ENCODE data around the gene ADAM17. TPM values are rescaled to one million over a fixed set of nuclear protein-coding genes. Genes with fewer than 3 reads are reported as not detected.

The ADAM17 gene
- total and polyA plus RNA-seq, 10 donors: 9.4 to 54.0 (median 32.5) TPM

DNA sequence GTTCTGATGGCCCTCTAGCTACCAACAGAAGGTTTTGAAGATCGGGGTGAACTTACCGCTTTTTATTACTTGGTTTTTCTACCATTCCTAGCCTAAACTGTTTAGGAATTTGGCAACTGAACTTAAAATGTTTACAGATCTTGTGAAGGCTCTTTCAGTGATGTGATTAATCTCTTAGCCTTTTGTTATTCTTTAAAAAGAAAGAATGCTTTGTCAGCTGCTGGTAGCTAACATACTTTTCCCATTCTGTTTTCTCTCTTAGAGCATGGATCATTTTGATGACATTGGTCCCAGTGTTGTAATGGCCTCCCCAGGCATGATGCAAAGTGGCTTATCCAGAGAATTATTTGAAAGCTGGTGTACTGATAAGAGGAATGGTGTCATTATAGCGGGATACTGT is 114.1 kb downstream of the ADAM17 start:
- WGBS, 5 donors: 63 to 93% (median 79%) methylated on average over 3 of the region's 3 CpGs
- peaks cover 0 to 99% (median 84%) of the 10 kb centered on the region in 6 donors for H3K36me3 ChIP-seq

DNA sequence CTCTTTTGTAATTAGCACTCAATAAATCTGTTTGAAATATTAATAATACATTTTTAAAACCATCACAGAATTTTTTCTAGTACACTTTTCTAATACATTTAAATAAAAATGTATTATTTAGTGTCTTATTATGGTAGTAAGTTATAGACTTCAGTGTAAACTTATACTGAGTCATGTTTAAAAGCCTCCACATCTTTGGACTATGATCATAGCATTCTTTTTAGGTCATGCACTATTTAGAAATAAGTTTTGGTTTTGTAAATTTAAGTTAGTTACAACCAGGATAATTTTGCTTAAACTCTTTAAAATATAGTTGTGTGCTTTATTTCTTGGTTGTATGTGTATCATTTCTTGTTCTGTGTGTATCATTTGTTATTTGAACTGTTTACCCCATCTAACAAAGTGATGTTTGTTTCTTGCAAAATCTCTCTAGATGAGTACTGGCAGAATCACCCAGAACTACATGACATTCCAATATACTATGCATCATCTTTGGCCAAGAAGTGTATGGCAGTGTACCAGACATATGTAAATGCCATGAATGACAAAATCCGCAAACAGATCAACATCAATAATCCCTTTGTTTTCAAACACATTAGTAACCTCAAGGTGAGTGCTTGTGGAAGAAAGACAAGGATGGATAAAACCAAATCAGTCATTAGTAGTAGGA is 115.4 kb downstream of the ADAM17 start:
- no peak overlapping the region for H3K4me3 ChIP-seq
- no peak for TF ChIP-seq POLR2A (IDR thresholded peaks at IDR 0.05)
- no peak for TF ChIP-seq POLR2AphosphoS5 (IDR thresholded peaks at IDR 0.05)
- TF ChIP-seq, protein P1, sequence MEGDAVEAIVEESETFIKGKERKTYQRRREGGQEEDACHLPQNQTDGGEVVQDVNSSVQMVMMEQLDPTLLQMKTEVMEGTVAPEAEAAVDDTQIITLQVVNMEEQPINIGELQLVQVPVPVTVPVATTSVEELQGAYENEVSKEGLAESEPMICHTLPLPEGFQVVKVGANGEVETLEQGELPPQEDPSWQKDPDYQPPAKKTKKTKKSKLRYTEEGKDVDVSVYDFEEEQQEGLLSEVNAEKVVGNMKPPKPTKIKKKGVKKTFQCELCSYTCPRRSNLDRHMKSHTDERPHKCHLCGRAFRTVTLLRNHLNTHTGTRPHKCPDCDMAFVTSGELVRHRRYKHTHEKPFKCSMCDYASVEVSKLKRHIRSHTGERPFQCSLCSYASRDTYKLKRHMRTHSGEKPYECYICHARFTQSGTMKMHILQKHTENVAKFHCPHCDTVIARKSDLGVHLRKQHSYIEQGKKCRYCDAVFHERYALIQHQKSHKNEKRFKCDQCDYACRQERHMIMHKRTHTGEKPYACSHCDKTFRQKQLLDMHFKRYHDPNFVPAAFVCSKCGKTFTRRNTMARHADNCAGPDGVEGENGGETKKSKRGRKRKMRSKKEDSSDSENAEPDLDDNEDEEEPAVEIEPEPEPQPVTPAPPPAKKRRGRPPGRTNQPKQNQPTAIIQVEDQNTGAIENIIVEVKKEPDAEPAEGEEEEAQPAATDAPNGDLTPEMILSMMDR (IDR thresholded peaks at IDR 0.05 in 8 of 11, conservative IDR thresholded peaks at IDR 0.05 in 3 of 11): no peak
- WGBS, 5 donors: 97 to 100% (median 98%) methylated on average over 1 of the region's 1 CpG
- DNase-seq: no peak
- intact Hi-C loops (cut with DNase I; ENCODE audit: low total_unique reads): no loop called here
- no peaks in the 10 kb centered on the region for H3K4me1 ChIP-seq
- H3K36me3 ChIP-seq: peaks cover 0 to 100% (median 86%) of the 10 kb centered on the region in 6 donors
- H3K27me3 ChIP-seq (replicated peaks in 1 of 7): no peaks in the 10 kb centered on the region
- no peak overlapping the region for H3K27ac ChIP-seq
- H3K9me3 ChIP-seq: no peaks in the 10 kb centered on the region

More for the DNA sequence above, 114.1 kb downstream of the ADAM17 start:
- no peak overlapping the region for H3K27ac ChIP-seq
- no peaks in the 10 kb centered on the region for H3K4me1 ChIP-seq
- TF ChIP-seq POLR2AphosphoS5 (IDR thresholded peaks at IDR 0.05) (no peak), POLR2A (IDR thresholded peaks at IDR 0.05) (no peak)
- TF ChIP-seq, protein P1 (IDR thresholded peaks at IDR 0.05 in 8 of 11, conservative IDR thresholded peaks at IDR 0.05 in 3 of 11): no peak
- H3K27me3 ChIP-seq (replicated peaks in 1 of 7): no peaks in the 10 kb centered on the region
- no peak for DNase-seq
- no peaks in the 10 kb centered on the region for H3K9me3 ChIP-seq
- intact Hi-C loops (cut with DNase I; ENCODE audit: low total_unique reads): no loop called here
- no peak overlapping the region for H3K4me3 ChIP-seq

DNA sequence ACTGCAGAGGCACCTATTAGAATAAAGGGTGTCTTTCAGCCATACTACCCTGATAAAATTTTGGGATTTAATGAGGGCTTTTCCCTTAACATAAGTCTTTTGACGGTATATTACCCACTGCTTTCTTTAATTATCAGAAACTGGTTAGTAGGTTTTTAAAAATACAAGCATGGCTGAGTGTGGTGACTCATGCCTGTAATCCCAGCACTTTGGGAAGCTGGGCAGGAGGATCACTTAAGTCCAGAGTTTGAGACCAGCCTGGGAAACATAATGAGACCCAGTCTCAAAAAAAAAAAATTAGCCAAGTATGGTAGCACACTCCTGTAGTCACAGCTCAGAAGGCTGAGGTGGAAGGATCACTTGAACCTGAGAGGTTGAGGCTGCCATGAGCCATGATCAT is 116.1 kb downstream of the ADAM17 start:
- Histone ChIP-seq H3K27me3 (replicated peaks in 1 of 7) (no peaks in the 10 kb centered on the region), H3K36me3 (peaks cover 0 to 100% (median 88%) of the 10 kb centered on the region in 6 donors), H3K4me3 (no peak overlapping the region), H3K9me3 (no peaks in the 10 kb centered on the region), H3K4me1 (no peaks in the 10 kb centered on the region), H3K27ac (no peak overlapping the region)
- no peak for DNase-seq
- TF ChIP-seq, protein P1 (IDR thresholded peaks at IDR 0.05 in 8 of 11, conservative IDR thresholded peaks at IDR 0.05 in 3 of 11): no peak
- TF ChIP-seq POLR2A (IDR thresholded peaks at IDR 0.05): no peak
- no peak for TF ChIP-seq POLR2AphosphoS5 (IDR thresholded peaks at IDR 0.05)
- intact Hi-C loops (cut with DNase I; ENCODE audit: low total_unique reads): no loop called here
- WGBS, 5 donors: 92 to 100% (median 100%) methylated on average over 1 of the region's 1 CpG

Other genes with a start within 250 kb of the ADAM17 start
- 10 to 100 TPM; 24.0 to 54.9 (median 51.0) TPM for gene ITGB1BP1, start 132.3 kb downstream of the ADAM17 start, total RNA-seq
- 10 to 100 TPM; 66.7 to 79.4 (median 76.0) TPM for gene ITGB1BP1, start 132.3 kb downstream of the ADAM17 start, polyA plus RNA-seq
- gene CPSF3, start 132.2 kb downstream of the ADAM17 start, total RNA-seq: 10 to 100 TPM; 21.5 to 35.8 (median 28.2) TPM
- 10 to 100 TPM; 18.9 to 24.0 (median 19.1) TPM for gene CPSF3, start 132.2 kb downstream of the ADAM17 start, polyA plus RNA-seq
- gene IAH1, start 81.3 kb downstream of the ADAM17 start, total RNA-seq: 10 to 100 TPM; 29.7 to 43.7 (median 37.6) TPM
- 10 to 100 TPM; 53.8 to 76.5 (median 55.8) TPM for gene IAH1, start 81.3 kb downstream of the ADAM17 start, polyA plus RNA-seq
- gene YWHAQ, start 75.2 kb upstream of the ADAM17 start, total RNA-seq: 100 to 1,000 TPM; 118 to 162 (median 136) TPM
- gene YWHAQ, start 75.2 kb upstream of the ADAM17 start, polyA plus RNA-seq: 100 to 1,000 TPM in 2 of 3 donors, 10 to 100 TPM in 1; 69.0 to 129 (median 124) TPM

Measured in spleen (tissue), 11 donors.